GM12878 (cell line): ENCODE data around the gene TTLL13. TPM values are rescaled to one million over a fixed set of nuclear protein-coding genes. Genes with fewer than 3 reads are reported as not detected.

ENCODE experiments used
- ATAC-seq: fragments of 200-7000 bp; cut with Tn5 transposase; 3 replicates; pipeline ENCODE4 v1.9.1; 2020; ENCODE audit warnings: mild to moderate bottlenecking, moderate library complexity
- BruUV-seq: library from RNA; stranded (reverse); fragments of 400-500 nt; replicated peaks from 2 replicates; lab custom pipeline; 2021; lab: Mats Ljungman, UMichigan
- CTCF ChIA-PET: fragments of 300-600 bp; sonication (Branson Sonifier 250); formaldehyde crosslinking; extraction: SDS; loops from one replicate; lab custom pipeline; 2021; ENCODE audit warnings: inconsistent platforms; lab: Yijun Ruan, JAX
- POLR2A ChIA-PET: fragments of 350-600 bp; formaldehyde crosslinking; extraction: SDS; loops from one replicate; lab custom pipeline; 2021; ENCODE audit warnings: inconsistent platforms; lab: Charles Lee
- RAD21 ChIA-PET: fragments of 300-600 bp; sonication (Branson Sonifier 250); formaldehyde crosslinking; loops from one replicate; lab custom pipeline; 2023; ENCODE audit warnings: antibody characterized with exemption; ENCODE audit not compliant: unreplicated experiment; lab: Charles Lee
- SMC1A ChIA-PET: fragments of 300-600 bp; sonication (Branson Sonifier 250); formaldehyde crosslinking; loops from one replicate; lab custom pipeline; 2023; ENCODE audit not compliant: unreplicated experiment, uncharacterized antibody; lab: Charles Lee
- DNase-seq: peaks from one replicate; pipeline ENCODE4 v3.0.0-alpha.2; 2011; ENCODE audit warnings: low read depth, low spot score
- FAIRE-seq: peaks from 3 replicates; lab custom pipeline; 2011; peaks lifted over from hg19 to GRCh38; lab: Jason Lieb, UNC
- H2AFZ ChIP-seq: 2 replicates; pipeline ENCODE4 v1.6.0; 2011; ENCODE audit warnings: low read depth, low read length, control low read depth; ENCODE audit not compliant: control insufficient read depth
- H3K27ac ChIP-seq: 2 replicates; pipeline ENCODE4 v1.5.1; 2011; ENCODE audit warnings: control low read depth; ENCODE audit not compliant: control insufficient read depth, insufficient read depth
- H3K27me3 ChIP-seq, 2 experiments: replicated peaks in 1 of 2; 2 replicates each; pipeline versions ENCODE4 v1.6.0 to v1.6.1; 2011; ENCODE audit warnings: low read length in 1 of 2; ENCODE audit not compliant: control insufficient read depth in 2 of 2, insufficient read depth in 2 of 2
- H3K36me3 ChIP-seq, 2 experiments: 2 replicates each; pipeline ENCODE4 v1.5.1; 2011; ENCODE audit warnings: low read length in 1 of 2; ENCODE audit not compliant: control insufficient read depth in 2 of 2, insufficient read depth in 2 of 2
- H3K4me1 ChIP-seq: 2 replicates; pipeline ENCODE4 v1.6.1; 2011; ENCODE audit warnings: mild to moderate bottlenecking, low read length, moderate library complexity, mixed read lengths; ENCODE audit not compliant: control insufficient read depth, insufficient read depth
- H3K4me2 ChIP-seq: 2 replicates; pipeline ENCODE4 v1.6.0; 2011; ENCODE audit warnings: control low read depth; ENCODE audit not compliant: control insufficient read depth, insufficient read depth
- H3K4me3 ChIP-seq: fragments of 200-600 bp; sonication (generic); 2 replicates; pipeline ENCODE4 v1.5.1; 2016
- H3K79me2 ChIP-seq: 2 replicates; pipeline ENCODE4 v1.6.0; 2011; ENCODE audit warnings: low read length; ENCODE audit not compliant: control insufficient read depth, insufficient read depth
- H3K9ac ChIP-seq: 2 replicates; pipeline ENCODE4 v1.8.0; 2011; ENCODE audit warnings: low read length, control low read depth, mixed read lengths; ENCODE audit not compliant: control insufficient read depth, insufficient read depth
- H3K9me3 ChIP-seq: replicated peaks from 3 replicates; pipeline ENCODE4 v1.5.1; 2011; ENCODE audit warnings: mild to moderate bottlenecking, low read length; ENCODE audit not compliant: control insufficient read depth, insufficient read depth
- H4K20me1 ChIP-seq: 2 replicates; pipeline ENCODE4 v1.6.0; 2011; ENCODE audit not compliant: control insufficient read depth, insufficient read depth
- ASH2L ChIP-seq: fragments of 300-600, 200-600 bp; sonication (generic); IDR thresholded peaks from 2 replicates; pipeline ENCODE4 v1.6.1; 2017; ENCODE audit warnings: low read depth, mild to moderate bottlenecking, borderline replicate concordance
- IKZF1 ChIP-seq: fragments of 450-650 bp; conservative IDR thresholded peaks from 2 replicates; pipeline ENCODE4 v1.6.1; 2017; ENCODE audit warnings: antibody characterized with exemption, mild to moderate bottlenecking
- TCF3 ChIP-seq: IDR thresholded peaks from 2 replicates; pipeline ENCODE4 v1.6.1; 2012; ENCODE audit warnings: low read depth, mild to moderate bottlenecking, low read length, borderline replicate concordance; ENCODE audit not compliant: insufficient read depth
- YY1 ChIP-seq: IDR thresholded peaks from 2 replicates; pipeline ENCODE4 v1.6.1; 2011; ENCODE audit warnings: low read depth, mild to moderate bottlenecking, low read length
- WGBS: methylation state at CpG from one replicate; pipeline ENCODE4 v1.1.6; 2016; ENCODE audit warnings: low lambda C conversion rate; ENCODE audit not compliant: insufficient replicate concordance, insufficient coverage; ENCODE audit errors: missing lambda C conversion rate; 5-methylcytosine and 5-hydroxymethylcytosine counted together
- in situ Hi-C: fragments of 300-500 bp; cut with MboI; formaldehyde crosslinking; loops from 9 replicates; pipeline ENCODE4 v1.14.3; 2018; ENCODE audit warnings: mixed read lengths
- intact Hi-C: fragments of 100-400 bp; cut with micrococcal nuclease; formaldehyde crosslinking; loops from one replicate; pipeline ENCODE4 v1.14.2; 2022; ENCODE audit not compliant: unreplicated experiment
- polyA plus RNA-seq, 11 experiments: library from polyadenylated mRNA; depleted of rRNA in 4 of 11; unstranded in 6 of 11; stranded (reverse) in 5 of 11; fragments of >200 nt; fragmentation: Nextera tagmentation in 4 of 11; fragmentation: Illumina TruSeq in 1 of 11; extraction: Ambion mirVana in 4 of 11; extraction: Trizol in 1 of 11; gene quantifications; 1 replicate in 1 of 11; 2 replicates in 10 of 11; pipeline versions ENCODE4 v1.2.1 to v1.2.3, GENCODE V29; 2011 to 2016; ENCODE audit warnings: inconsistent platforms in 2 of 11, missing spikeins in 2 of 11, low read depth in 1 of 11
- total RNA-seq, 4 experiments: library from RNA; depleted of rRNA in 3 of 4; stranded (reverse); fragments of >200 nt in 3 of 4; fragmentation: Illumina TruSeq in 1 of 4; extraction: Trizol in 1 of 4; gene quantifications; 2 replicates each; pipeline versions ENCODE4 v1.2.1 to v1.2.3, GENCODE V29; 2013 to 2021
- TF ChIP-seq, protein P1 (sequence below): fragments of 450-650 bp; IDR thresholded peaks from 2 replicates; pipeline ENCODE4 v1.6.1; 2018; ENCODE audit warnings: mild to moderate bottlenecking, low read depth, moderate library complexity; ENCODE audit not compliant: partially characterized antibody
- TF ChIP-seq, protein P2 (sequence below): fragments of 450-650 bp; formaldehyde crosslinking; IDR thresholded peaks from 2 replicates; pipeline ENCODE4 v1.4.0; 2020; ENCODE audit warnings: mild to moderate bottlenecking, moderate library complexity
- TF ChIP-seq, protein P3 (sequence below): fragments of 450-650 bp; formaldehyde crosslinking; IDR thresholded peaks from 2 replicates; pipeline ENCODE4 v1.5.0; 2022; ENCODE audit warnings: mild to moderate bottlenecking, missing genetic modification characterization
- TF ChIP-seq, protein P4 (sequence below): fragments of 450-650 bp; conservative IDR thresholded peaks from 2 replicates; pipeline ENCODE4 v1.6.1; 2017; ENCODE audit warnings: mild to moderate bottlenecking, moderate library complexity

Gene TTLL13
- total and polyA plus RNA-seq, 10 of the 15 experiments (the other 5 are each of a cell fraction or from before 2014, with no cell fraction given): 0.03 to 0.32 (median 0.13) TPM; not detected in 1

DNA sequence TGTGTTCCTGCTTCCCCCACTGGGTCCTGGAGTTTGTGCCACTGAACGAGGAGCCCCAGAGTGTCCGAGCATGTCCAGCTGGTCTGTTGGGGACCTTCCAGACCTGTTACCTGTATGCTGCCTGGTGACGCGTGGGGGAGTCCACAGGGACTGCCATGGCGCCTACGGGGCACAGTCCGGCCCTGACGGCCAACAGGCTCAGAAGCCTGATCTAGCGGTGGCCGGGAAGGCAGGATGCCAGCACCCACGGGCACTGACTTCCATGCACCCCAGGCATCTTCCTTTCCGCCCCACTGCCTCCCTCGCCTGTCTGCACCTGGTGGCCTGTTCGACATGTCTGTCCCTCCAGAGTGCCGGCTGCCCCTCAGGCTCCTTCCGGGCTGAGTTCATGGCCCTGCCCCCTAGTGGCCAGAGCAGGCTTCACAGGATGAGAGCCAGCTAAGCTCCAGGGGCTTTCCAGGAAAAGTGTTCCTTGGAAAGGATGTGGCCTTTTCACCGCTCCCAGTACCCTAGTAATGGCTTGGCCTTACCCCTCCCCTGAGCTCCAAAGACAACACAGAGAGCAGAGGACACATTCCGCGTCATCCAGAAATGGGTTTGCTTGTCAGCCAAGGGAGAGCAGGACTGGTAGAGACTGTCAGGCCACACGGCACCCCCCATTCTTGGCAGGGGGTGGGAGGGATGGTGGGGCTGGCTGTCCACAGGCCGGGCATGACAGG is 51.8 kb downstream of the TTLL13 start:
- SMC1A ChIA-PET: interaction anchor here (0.6 to 4.8 kb wide), 10 partner anchors 8 to 296 kb away, joined by 3 to 23 read pairs (median 4); no protein-coding TSS in a partner anchor
- H3K27ac ChIP-seq: no peak overlapping the region
- DNase-seq (no peak), ATAC-seq (peak; percentile 86), FAIRE-seq (no peak)
- RAD21 ChIA-PET: interaction anchor here (0.8 to 1.5 kb wide), 5 partner anchors 8 to 158 kb away, joined by 3 to 8 read pairs (median 3); no protein-coding TSS in a partner anchor
- BruUV-seq: no TSS peak
- no peaks in the 10 kb centered on the region for H4K20me1 ChIP-seq
- H3K4me2 ChIP-seq: 0 out of 2 replicates have a peak overlapping the region, but pooled peaks have one; percentile 3
- POLR2A ChIA-PET: interaction anchor here (1.0 to 2.0 kb wide), 3 partner anchors 7 to 68 kb away, joined by 3 to 4 read pairs (median 3); partner anchors contain the start of genes CIB1 and GDPGP1
- no peaks in the 10 kb centered on the region for H3K9me3 ChIP-seq
- no peak overlapping the region for H3K9ac ChIP-seq
- H2AFZ ChIP-seq: peak overlapping the region; percentile 33; the same call in 1 of the 2 replicates
- intact Hi-C loops (no loop called here), in situ Hi-C loops (no loop called here)
- peaks cover 14% of the 10 kb centered on the region; the same call in 1 of the 2 replicates for H3K4me1 ChIP-seq
- no peaks in the 10 kb centered on the region for H3K27me3 ChIP-seq
- 53% methylated on average over 21 of the region's 21 CpGs for WGBS
- no peaks in the 10 kb centered on the region for H3K79me2 ChIP-seq
- H3K4me3 ChIP-seq: no peak overlapping the region
- no peaks in the 10 kb centered on the region for H3K36me3 ChIP-seq
- CTCF ChIA-PET: interaction anchor here (0.7 to 9.6 kb wide), 26 partner anchors 8 to 585 kb away, joined by 3 to 142 read pairs (median 4); partner anchors contain the start of gene CIB1
- TF ChIP-seq IKZF1: peak; percentile 57
- no peak for TF ChIP-seq TCF3
- TF ChIP-seq, protein P1, sequence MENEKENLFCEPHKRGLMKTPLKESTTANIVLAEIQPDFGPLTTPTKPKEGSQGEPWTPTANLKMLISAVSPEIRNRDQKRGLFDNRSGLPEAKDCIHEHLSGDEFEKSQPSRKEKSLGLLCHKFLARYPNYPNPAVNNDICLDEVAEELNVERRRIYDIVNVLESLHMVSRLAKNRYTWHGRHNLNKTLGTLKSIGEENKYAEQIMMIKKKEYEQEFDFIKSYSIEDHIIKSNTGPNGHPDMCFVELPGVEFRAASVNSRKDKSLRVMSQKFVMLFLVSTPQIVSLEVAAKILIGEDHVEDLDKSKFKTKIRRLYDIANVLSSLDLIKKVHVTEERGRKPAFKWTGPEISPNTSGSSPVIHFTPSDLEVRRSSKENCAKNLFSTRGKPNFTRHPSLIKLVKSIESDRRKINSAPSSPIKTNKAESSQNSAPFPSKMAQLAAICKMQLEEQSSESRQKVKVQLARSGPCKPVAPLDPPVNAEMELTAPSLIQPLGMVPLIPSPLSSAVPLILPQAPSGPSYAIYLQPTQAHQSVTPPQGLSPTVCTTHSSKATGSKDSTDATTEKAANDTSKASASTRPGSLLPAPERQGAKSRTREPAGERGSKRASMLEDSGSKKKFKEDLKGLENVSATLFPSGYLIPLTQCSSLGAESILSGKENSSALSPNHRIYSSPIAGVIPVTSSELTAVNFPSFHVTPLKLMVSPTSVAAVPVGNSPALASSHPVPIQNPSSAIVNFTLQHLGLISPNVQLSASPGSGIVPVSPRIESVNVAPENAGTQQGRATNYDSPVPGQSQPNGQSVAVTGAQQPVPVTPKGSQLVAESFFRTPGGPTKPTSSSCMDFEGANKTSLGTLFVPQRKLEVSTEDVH: no peak
- peak; percentile 62; the same call in 1 of the 2 replicates for TF ChIP-seq YY1
- TF ChIP-seq, protein P2, sequence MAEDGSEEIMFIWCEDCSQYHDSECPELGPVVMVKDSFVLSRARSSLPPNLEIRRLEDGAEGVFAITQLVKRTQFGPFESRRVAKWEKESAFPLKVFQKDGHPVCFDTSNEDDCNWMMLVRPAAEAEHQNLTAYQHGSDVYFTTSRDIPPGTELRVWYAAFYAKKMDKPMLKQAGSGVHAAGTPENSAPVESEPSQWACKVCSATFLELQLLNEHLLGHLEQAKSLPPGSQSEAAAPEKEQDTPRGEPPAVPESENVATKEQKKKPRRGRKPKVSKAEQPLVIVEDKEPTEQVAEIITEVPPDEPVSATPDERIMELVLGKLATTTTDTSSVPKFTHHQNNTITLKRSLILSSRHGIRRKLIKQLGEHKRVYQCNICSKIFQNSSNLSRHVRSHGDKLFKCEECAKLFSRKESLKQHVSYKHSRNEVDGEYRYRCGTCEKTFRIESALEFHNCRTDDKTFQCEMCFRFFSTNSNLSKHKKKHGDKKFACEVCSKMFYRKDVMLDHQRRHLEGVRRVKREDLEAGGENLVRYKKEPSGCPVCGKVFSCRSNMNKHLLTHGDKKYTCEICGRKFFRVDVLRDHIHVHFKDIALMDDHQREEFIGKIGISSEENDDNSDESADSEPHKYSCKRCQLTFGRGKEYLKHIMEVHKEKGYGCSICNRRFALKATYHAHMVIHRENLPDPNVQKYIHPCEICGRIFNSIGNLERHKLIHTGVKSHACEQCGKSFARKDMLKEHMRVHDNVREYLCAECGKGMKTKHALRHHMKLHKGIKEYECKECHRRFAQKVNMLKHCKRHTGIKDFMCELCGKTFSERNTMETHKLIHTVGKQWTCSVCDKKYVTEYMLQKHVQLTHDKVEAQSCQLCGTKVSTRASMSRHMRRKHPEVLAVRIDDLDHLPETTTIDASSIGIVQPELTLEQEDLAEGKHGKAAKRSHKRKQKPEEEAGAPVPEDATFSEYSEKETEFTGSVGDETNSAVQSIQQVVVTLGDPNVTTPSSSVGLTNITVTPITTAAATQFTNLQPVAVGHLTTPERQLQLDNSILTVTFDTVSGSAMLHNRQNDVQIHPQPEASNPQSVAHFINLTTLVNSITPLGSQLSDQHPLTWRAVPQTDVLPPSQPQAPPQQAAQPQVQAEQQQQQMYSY (CRISPR knock-in tag): no peak
- TF ChIP-seq, protein P3, sequence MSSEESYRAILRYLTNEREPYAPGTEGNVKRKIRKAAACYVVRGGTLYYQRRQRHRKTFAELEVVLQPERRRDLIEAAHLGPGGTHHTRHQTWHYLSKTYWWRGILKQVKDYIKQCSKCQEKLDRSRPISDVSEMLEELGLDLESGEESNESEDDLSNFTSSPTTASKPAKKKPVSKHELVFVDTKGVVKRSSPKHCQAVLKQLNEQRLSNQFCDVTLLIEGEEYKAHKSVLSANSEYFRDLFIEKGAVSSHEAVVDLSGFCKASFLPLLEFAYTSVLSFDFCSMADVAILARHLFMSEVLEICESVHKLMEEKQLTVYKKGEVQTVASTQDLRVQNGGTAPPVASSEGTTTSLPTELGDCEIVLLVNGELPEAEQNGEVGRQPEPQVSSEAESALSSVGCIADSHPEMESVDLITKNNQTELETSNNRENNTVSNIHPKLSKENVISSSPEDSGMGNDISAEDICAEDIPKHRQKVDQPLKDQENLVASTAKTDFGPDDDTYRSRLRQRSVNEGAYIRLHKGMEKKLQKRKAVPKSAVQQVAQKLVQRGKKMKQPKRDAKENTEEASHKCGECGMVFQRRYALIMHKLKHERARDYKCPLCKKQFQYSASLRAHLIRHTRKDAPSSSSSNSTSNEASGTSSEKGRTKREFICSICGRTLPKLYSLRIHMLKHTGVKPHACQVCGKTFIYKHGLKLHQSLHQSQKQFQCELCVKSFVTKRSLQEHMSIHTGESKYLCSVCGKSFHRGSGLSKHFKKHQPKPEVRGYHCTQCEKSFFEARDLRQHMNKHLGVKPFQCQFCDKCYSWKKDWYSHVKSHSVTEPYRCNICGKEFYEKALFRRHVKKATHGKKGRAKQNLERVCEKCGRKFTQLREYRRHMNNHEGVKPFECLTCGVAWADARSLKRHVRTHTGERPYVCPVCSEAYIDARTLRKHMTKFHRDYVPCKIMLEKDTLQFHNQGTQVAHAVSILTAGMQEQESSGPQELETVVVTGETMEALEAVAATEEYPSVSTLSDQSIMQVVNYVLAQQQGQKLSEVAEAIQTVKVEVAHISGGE (CRISPR knock-in tag): no peak
- TF ChIP-seq, protein P4, sequence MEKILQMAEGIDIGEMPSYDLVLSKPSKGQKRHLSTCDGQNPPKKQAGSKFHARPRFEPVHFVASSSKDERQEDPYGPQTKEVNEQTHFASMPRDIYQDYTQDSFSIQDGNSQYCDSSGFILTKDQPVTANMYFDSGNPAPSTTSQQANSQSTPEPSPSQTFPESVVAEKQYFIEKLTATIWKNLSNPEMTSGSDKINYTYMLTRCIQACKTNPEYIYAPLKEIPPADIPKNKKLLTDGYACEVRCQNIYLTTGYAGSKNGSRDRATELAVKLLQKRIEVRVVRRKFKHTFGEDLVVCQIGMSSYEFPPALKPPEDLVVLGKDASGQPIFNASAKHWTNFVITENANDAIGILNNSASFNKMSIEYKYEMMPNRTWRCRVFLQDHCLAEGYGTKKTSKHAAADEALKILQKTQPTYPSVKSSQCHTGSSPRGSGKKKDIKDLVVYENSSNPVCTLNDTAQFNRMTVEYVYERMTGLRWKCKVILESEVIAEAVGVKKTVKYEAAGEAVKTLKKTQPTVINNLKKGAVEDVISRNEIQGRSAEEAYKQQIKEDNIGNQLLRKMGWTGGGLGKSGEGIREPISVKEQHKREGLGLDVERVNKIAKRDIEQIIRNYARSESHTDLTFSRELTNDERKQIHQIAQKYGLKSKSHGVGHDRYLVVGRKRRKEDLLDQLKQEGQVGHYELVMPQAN: no peak
- no peak for TF ChIP-seq ASH2L
